OCI-LY7 (cell line): ENCODE data around the gene MMP21. TPM values are rescaled to one million over a fixed set of nuclear protein-coding genes. Genes with fewer than 3 reads are reported as not detected.
A peak's percentile ranks its signal among the peaks of the same experiment; 100 is the strongest.

Source experiments
- BruUV-seq: library from RNA; stranded (reverse); fragments of 400-500 nt; replicated peaks from 2 replicates; lab custom pipeline; 2021; lab: Mats Ljungman, UMichigan
- CTCF ChIA-PET: fragments of 300-600 bp; sonication (Branson Sonifier 250); formaldehyde crosslinking; loops from one replicate; lab custom pipeline; 2022; ENCODE audit warnings: antibody characterized with exemption; ENCODE audit not compliant: unreplicated experiment; lab: Charles Lee
- POLR2A ChIA-PET: fragments of 300-600 bp; sonication (Branson Sonifier 250); formaldehyde crosslinking; loops from one replicate; lab custom pipeline; 2022; ENCODE audit warnings: antibody characterized with exemption; lab: Charles Lee
- DNase-seq: peaks from one replicate; pipeline ENCODE4 v3.0.0-alpha.2; 2015; ENCODE audit warnings: low spot score
- H2AFZ ChIP-seq: fragments of 200-600 bp; sonication (generic), shearing (Covaris generic); 2 replicates; pipeline ENCODE4 v1.6.1; 2014; ENCODE audit warnings: mild to moderate bottlenecking, antibody characterized with exemption, low read length, moderate library complexity
- H3K27ac ChIP-seq: fragments of 200-600 bp; sonication (generic); 2 replicates; pipeline ENCODE4 v1.5.1; 2014; ENCODE audit warnings: mixed run types, low read depth, mild to moderate bottlenecking, moderate library complexity, low read length, inconsistent platforms; ENCODE audit not compliant: poor library complexity, severe bottlenecking
- H3K36me3 ChIP-seq: fragments of 200-600 bp; sonication (generic); 2 replicates; pipeline ENCODE4 v1.6.1; 2014; ENCODE audit warnings: mild to moderate bottlenecking, antibody characterized with exemption, low read length, moderate library complexity, mixed read lengths; ENCODE audit not compliant: insufficient read depth
- H3K4me1 ChIP-seq: fragments of 200-600 bp; sonication (generic); 2 replicates; pipeline ENCODE4 v1.5.1; 2014; ENCODE audit warnings: mild to moderate bottlenecking, low read length; ENCODE audit not compliant: insufficient read depth, poor library complexity, severe bottlenecking
- H3K4me2 ChIP-seq: fragments of 200-600 bp; sonication (generic); 2 replicates; pipeline ENCODE4 v1.6.1; 2014; ENCODE audit warnings: mild to moderate bottlenecking, low read length
- H3K4me3 ChIP-seq: fragments of 200-600 bp; sonication (generic); 2 replicates; pipeline ENCODE4 v1.5.1; 2014; ENCODE audit warnings: mild to moderate bottlenecking, low read depth, low read length; ENCODE audit not compliant: poor library complexity, severe bottlenecking
- H3K79me2 ChIP-seq: fragments of 200-600 bp; sonication (generic); 2 replicates; pipeline ENCODE4 v1.6.1; 2016; ENCODE audit warnings: low read depth, mild to moderate bottlenecking, low read length, moderate library complexity, mixed read lengths; ENCODE audit not compliant: insufficient read depth
- H3K9me2 ChIP-seq: fragments of 200-600 bp; sonication (generic); 2 replicates; pipeline ENCODE4 v1.6.1; 2016; ENCODE audit warnings: mild to moderate bottlenecking, low read length, mixed read lengths; ENCODE audit not compliant: insufficient read depth
- H3K9me3 ChIP-seq: fragments of 200-600 bp; sonication (generic); 2 replicates; pipeline ENCODE4 v1.6.1; 2014; ENCODE audit warnings: mild to moderate bottlenecking, mixed run types, low read length, mixed read lengths
- H4K20me1 ChIP-seq: fragments of 200-600 bp; sonication (generic); 2 replicates; pipeline ENCODE4 v1.6.1; 2014; ENCODE audit warnings: mild to moderate bottlenecking, antibody characterized with exemption, low read length, moderate library complexity, mixed read lengths; ENCODE audit not compliant: insufficient read depth
- EZH2phosphoT487 ChIP-seq: fragments of 200-600 bp; sonication (generic); IDR thresholded peaks from 2 replicates; pipeline ENCODE4 v1.6.1; 2018; ENCODE audit warnings: low read depth, borderline replicate concordance, mild to moderate bottlenecking, mixed run types, antibody characterized with exemption, low read length, moderate library complexity, mixed read lengths
- intact Hi-C: fragments of 100-400 bp; cut with micrococcal nuclease; formaldehyde crosslinking; loops from one replicate; pipeline ENCODE4 v1.10.0; 2022; ENCODE audit not compliant: unreplicated experiment
- total RNA-seq, 2 experiments: library from RNA; depleted of rRNA in 1 of 2; stranded (reverse); fragments of >200 nt in 1 of 2; shearing (Covaris generic) in 1 of 2; gene quantifications; 2 replicates each; pipeline ENCODE4 v1.2.3, GENCODE V29; 2014 to 2022
- TF ChIP-seq, protein P1 (sequence below): fragments of 200-600 bp; sonication (generic); conservative IDR thresholded peaks from 2 replicates; pipeline ENCODE4 v1.5.1; 2014; ENCODE audit warnings: mild to moderate bottlenecking, antibody characterized with exemption, low read length, moderate library complexity, mixed read lengths

The MMP21 gene
- total RNA-seq, 2 experiments from 2014 or later: not detected

DNA sequence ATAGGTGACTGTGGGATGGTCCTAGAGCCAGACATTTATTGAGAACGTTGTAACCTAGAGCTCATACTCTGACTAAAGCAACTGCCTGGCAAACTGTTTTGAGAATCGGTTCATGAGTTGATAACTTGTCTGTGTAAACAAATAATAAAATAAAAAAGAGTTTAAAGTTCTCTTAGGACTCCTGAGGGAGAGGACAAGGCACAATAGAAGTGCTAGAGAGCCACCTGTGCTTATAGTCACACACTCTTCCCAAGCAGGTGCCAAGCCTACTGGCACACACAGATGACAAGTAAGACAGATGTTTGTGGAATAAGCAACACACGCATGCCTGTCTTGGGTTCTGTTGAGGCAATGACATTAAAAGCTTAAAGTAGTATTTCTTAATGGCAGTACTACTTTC lies 48.2 kb downstream of the MMP21 start:
- no peak overlapping the region for H3K4me2 ChIP-seq
- no peak overlapping the region for H3K4me3 ChIP-seq
- no TSS peak for BruUV-seq
- H3K9me3 ChIP-seq: no peaks in the 10 kb centered on the region
- H4K20me1 ChIP-seq: peaks cover 36% of the 10 kb centered on the region
- TF ChIP-seq, protein P1, sequence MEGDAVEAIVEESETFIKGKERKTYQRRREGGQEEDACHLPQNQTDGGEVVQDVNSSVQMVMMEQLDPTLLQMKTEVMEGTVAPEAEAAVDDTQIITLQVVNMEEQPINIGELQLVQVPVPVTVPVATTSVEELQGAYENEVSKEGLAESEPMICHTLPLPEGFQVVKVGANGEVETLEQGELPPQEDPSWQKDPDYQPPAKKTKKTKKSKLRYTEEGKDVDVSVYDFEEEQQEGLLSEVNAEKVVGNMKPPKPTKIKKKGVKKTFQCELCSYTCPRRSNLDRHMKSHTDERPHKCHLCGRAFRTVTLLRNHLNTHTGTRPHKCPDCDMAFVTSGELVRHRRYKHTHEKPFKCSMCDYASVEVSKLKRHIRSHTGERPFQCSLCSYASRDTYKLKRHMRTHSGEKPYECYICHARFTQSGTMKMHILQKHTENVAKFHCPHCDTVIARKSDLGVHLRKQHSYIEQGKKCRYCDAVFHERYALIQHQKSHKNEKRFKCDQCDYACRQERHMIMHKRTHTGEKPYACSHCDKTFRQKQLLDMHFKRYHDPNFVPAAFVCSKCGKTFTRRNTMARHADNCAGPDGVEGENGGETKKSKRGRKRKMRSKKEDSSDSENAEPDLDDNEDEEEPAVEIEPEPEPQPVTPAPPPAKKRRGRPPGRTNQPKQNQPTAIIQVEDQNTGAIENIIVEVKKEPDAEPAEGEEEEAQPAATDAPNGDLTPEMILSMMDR: no peak
- no peak for TF ChIP-seq EZH2phosphoT487
- H2AFZ ChIP-seq: no peak overlapping the region
- peaks cover 69% of the 10 kb centered on the region for H3K79me2 ChIP-seq
- peaks cover 99% of the 10 kb centered on the region for H3K36me3 ChIP-seq
- DNase-seq: no peak
- H3K27ac ChIP-seq: no peak overlapping the region
- POLR2A ChIA-PET: interaction anchor here (0.8 kb wide), 1 partner anchor 12 kb away, joined by 3 read pairs; no protein-coding TSS in a partner anchor
- H3K9me2 ChIP-seq: no peaks in the 10 kb centered on the region
- intact Hi-C loops: loop anchor here (10.0 kb wide), 1 partner anchor 663 kb away; no protein-coding TSS in a partner anchor
- peaks cover 8% of the 10 kb centered on the region for H3K4me1 ChIP-seq
- CTCF ChIA-PET: no interaction called here

DNA sequence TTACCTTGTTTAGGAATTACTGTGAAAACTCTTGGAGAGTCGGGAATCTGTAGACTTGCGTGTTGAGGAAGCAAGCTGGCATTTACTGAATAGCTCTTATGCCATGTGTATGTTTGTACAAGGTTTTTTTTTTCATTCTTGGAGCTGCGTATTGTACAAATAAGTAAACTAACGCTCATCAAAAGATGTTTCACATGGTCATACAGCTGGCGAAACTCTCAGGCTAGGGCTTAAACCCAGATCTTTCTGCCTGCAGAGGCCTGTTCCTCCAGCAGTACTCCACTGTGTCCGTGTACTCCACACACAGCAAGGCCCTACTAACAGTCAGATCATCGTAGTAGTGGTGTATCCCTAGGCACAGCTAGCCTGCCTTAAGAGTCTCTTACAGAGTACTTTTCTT lies 48.7 kb downstream of the MMP21 start:
- CTCF ChIA-PET: no interaction called here
- intact Hi-C loops: loop anchor here (10.0 kb wide), 1 partner anchor 662 kb away; no protein-coding TSS in a partner anchor
- Histone ChIP-seq H3K27ac (no peak overlapping the region), H3K4me2 (no peak overlapping the region), H4K20me1 (peaks cover 36% of the 10 kb centered on the region), H3K9me3 (no peaks in the 10 kb centered on the region), H3K79me2 (peaks cover 74% of the 10 kb centered on the region), H3K9me2 (no peaks in the 10 kb centered on the region), H3K36me3 (peaks cover 99% of the 10 kb centered on the region), H2AFZ (no peak overlapping the region), H3K4me1 (peaks cover 14% of the 10 kb centered on the region), H3K4me3 (no peak overlapping the region)
- POLR2A ChIA-PET: interaction anchor here (0.8 kb wide), 1 partner anchor 13 kb away, joined by 3 read pairs; no protein-coding TSS in a partner anchor
- no TSS peak for BruUV-seq
- DNase-seq: no peak
- TF ChIP-seq, protein P1: no peak
- TF ChIP-seq EZH2phosphoT487: no peak

DNA sequence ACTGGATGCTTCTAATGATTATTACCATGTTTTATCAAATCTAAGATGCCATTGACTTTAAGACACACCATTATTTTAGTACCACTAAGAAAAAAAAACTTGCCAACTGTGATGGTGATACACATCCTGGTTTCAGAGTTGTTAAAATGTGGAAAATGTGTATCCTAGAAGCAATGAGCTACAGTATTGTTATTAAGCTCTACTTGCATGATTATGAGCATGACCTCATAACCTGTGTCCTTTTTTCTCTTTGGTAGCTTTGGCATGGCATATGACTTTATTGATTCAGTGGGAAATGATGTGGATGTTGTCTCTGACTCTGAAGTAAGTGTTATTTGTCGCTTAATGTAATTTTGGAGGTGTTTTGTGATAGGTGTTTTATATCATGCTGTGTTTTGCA lies 52.8 kb downstream of the MMP21 start:
- intact Hi-C loops: loop anchor here (10.0 kb wide), 1 partner anchor 658 kb away; no protein-coding TSS in a partner anchor
- CTCF ChIA-PET: no interaction called here
- Histone ChIP-seq H3K4me2 (peak overlapping the region; percentile 77), H3K27ac (peak overlapping the region; percentile 97), H3K4me1 (peaks cover 27% of the 10 kb centered on the region), H3K9me3 (no peaks in the 10 kb centered on the region), H2AFZ (no peak overlapping the region), H3K36me3 (peaks cover 70% of the 10 kb centered on the region), H3K79me2 (peaks cover 77% of the 10 kb centered on the region), H3K4me3 (peak overlapping the region; percentile 91), H3K9me2 (no peaks in the 10 kb centered on the region), H4K20me1 (peaks cover 32% of the 10 kb centered on the region)
- no peak for TF ChIP-seq EZH2phosphoT487
- TF ChIP-seq, protein P1: no peak
- POLR2A ChIA-PET: interaction anchor here (0.7 to 2.2 kb wide), 7 partner anchors 8 to 17 kb away, joined by 3 to 15 read pairs (median 4); no protein-coding TSS in a partner anchor
- DNase-seq: no peak
- no TSS peak for BruUV-seq
